Measurements from ENCODE around the gene GPR21.

DNA sequence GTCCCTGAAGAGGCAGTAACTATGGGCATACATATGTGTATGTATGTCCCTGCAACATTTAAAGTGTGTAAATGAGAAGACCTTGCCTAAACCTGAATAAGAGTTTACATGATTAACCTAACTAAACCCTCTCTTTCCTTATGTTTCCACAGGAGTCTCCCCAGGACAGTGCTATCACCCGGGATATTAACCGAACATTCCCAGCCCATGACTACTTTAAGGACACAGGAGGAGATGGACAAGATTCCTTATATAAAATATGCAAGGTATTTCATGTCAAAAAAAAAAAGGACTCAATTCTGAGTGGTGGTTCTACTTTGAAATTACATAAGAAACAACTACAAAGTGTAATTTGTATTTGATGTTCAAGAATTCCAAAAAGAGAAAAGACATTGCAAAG lies 31.7 kb downstream of the GPR21 start:
- TF ChIP-seq POLR2A (IDR thresholded peaks at IDR 0.05) (no peak), POLR2AphosphoS5 (IDR thresholded peaks at IDR 0.05) (no peak)
- TF ChIP-seq, protein P1, sequence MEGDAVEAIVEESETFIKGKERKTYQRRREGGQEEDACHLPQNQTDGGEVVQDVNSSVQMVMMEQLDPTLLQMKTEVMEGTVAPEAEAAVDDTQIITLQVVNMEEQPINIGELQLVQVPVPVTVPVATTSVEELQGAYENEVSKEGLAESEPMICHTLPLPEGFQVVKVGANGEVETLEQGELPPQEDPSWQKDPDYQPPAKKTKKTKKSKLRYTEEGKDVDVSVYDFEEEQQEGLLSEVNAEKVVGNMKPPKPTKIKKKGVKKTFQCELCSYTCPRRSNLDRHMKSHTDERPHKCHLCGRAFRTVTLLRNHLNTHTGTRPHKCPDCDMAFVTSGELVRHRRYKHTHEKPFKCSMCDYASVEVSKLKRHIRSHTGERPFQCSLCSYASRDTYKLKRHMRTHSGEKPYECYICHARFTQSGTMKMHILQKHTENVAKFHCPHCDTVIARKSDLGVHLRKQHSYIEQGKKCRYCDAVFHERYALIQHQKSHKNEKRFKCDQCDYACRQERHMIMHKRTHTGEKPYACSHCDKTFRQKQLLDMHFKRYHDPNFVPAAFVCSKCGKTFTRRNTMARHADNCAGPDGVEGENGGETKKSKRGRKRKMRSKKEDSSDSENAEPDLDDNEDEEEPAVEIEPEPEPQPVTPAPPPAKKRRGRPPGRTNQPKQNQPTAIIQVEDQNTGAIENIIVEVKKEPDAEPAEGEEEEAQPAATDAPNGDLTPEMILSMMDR (IDR thresholded peaks at IDR 0.05), result no peak

All from stomach (tissue), 4 donors.